Measurements from ENCODE around the gene RBPJL. TPM values are rescaled to one million over a fixed set of nuclear protein-coding genes. Genes with fewer than 3 reads are reported as not detected.
A peak's percentile ranks its signal among the peaks of the same experiment; 100 is the strongest.

RBPJL gene
- polyA plus RNA-seq, 1 experiment: not detected

GRCh38 chr20:45325371-45325770 is 18.7 kb downstream of the RBPJL start:
- CTCF ChIA-PET: interaction anchor here (0.6 to 2.5 kb wide), 5 partner anchors 10 to 112 kb away, joined by 3 to 16 read pairs (median 5); no protein-coding TSS in a partner anchor
- TF ChIP-seq, protein P1, sequence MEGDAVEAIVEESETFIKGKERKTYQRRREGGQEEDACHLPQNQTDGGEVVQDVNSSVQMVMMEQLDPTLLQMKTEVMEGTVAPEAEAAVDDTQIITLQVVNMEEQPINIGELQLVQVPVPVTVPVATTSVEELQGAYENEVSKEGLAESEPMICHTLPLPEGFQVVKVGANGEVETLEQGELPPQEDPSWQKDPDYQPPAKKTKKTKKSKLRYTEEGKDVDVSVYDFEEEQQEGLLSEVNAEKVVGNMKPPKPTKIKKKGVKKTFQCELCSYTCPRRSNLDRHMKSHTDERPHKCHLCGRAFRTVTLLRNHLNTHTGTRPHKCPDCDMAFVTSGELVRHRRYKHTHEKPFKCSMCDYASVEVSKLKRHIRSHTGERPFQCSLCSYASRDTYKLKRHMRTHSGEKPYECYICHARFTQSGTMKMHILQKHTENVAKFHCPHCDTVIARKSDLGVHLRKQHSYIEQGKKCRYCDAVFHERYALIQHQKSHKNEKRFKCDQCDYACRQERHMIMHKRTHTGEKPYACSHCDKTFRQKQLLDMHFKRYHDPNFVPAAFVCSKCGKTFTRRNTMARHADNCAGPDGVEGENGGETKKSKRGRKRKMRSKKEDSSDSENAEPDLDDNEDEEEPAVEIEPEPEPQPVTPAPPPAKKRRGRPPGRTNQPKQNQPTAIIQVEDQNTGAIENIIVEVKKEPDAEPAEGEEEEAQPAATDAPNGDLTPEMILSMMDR (IDR thresholded peaks at IDR 0.05; ENCODE audit: insufficient read depth, low read depth, low read length): no peak
- POLR2A ChIA-PET: no interaction called here
- Histone ChIP-seq H3K4me3 (ENCODE audit: low read depth, low read length) (no peak overlapping the region), H3K27me3 (ENCODE audit: control insufficient read depth, insufficient read depth, low read length) (no peaks in the 10 kb centered on the region), H3K36me3 (ENCODE audit: control insufficient read depth, insufficient read depth, low read length) (peaks cover 31% of the 10 kb centered on the region)
- DNase-seq (ENCODE audit: low read depth): no peak

- Histone ChIP-seq H3K36me3 (ENCODE audit: control insufficient read depth, insufficient read depth, low read length) (peaks cover 50% of the 10 kb centered on the region), H3K27me3 (ENCODE audit: control insufficient read depth, insufficient read depth, low read length) (no peaks in the 10 kb centered on the region), H3K4me3 (ENCODE audit: low read depth, low read length) (no peak overlapping the region)
- ChIA-PET CTCF (interaction anchor here (0.6 to 1.3 kb wide), 4 partner anchors 34 to 122 kb away, joined by 3 read pairs; partner anchors contain the start of gene SYS1), POLR2A (no interaction called here)
- TF ChIP-seq, protein P1 (IDR thresholded peaks at IDR 0.05; ENCODE audit: insufficient read depth, low read depth, low read length): no peak
- DNase-seq (ENCODE audit: low read depth): no peak
These were observed 21.8 kb downstream of the RBPJL start for GRCh38 chr20:45328451-45328850.

DNA sequence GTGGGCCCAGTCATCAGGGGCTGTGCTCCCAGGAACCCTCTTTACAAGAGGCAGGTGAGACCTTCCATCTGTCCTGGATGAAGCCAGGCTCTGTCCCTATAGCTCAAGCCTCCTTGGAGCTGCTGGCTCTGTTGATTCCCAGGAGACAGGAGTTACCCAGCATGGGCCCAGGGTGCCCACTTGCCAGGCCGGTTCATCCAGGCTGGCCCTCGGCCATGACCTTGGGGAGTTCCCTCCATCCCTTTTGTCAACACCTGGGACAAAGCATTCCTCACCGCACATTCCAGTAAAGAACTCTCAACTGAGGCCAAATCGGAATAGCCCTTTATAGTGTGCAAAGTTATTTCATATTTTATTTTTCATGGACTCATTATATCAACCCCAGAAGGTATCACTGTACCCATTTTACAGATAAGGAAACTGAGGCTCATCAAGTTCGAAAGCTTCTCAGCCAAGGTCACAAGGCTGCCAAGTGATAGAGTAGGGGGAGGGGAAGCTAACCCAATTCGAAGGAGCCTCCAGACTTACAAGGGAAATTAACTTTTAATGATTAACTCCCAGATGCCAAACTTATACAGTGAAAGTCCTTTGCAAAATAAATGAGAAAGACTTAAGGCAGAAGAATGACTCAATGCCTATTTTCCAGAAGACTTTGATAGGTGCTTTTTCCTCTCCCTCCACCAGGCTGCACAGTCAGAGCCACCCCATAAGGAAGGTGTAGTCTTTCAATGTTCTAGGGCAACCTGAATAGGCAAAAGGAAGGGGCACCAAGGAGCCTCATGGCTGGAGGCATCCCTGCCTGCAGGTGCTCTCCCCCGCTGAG is 23.1 kb downstream of the RBPJL start:
- no peaks in the 10 kb centered on the region for H3K27me3 ChIP-seq (ENCODE audit: control insufficient read depth, insufficient read depth, low read length)
- no peak for DNase-seq (ENCODE audit: low read depth)
- H3K4me3 ChIP-seq (ENCODE audit: low read depth, low read length): no peak overlapping the region
- ChIA-PET POLR2A (no interaction called here), CTCF (interaction anchor here (0.8 to 1.0 kb wide), 2 partner anchors 108 to 120 kb away, joined by 3 read pairs; no protein-coding TSS in a partner anchor)
- TF ChIP-seq, protein P1 (IDR thresholded peaks at IDR 0.05; ENCODE audit: insufficient read depth, low read depth, low read length): no peak
- peaks cover 50% of the 10 kb centered on the region for H3K36me3 ChIP-seq (ENCODE audit: control insufficient read depth, insufficient read depth, low read length)

DNA sequence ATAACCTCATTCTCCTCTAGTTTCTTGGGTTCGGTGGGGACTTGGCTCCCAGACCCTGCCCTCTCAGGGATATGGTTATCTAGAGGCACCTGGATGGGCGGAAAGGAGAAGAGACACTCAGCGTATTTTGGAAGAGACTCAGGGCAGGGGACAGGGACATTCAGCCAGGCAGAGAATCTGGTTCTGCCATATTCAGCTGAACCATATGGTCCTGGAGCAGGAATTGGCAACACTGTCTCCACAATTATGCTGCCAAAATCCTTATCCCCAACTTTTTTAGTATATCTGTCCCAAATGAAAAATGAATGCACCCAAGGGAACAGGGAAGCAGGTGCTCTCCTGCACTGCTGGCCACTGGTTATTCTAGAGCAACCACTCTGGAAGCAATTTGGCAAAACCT is 23.8 kb downstream of the RBPJL start:
- ChIA-PET POLR2A (no interaction called here), CTCF (no interaction called here)
- TF ChIP-seq, protein P1 (IDR thresholded peaks at IDR 0.05; ENCODE audit: insufficient read depth, low read depth, low read length): no peak
- Histone ChIP-seq H3K36me3 (ENCODE audit: control insufficient read depth, insufficient read depth, low read length) (peaks cover 50% of the 10 kb centered on the region), H3K4me3 (ENCODE audit: low read depth, low read length) (no peak overlapping the region), H3K27me3 (ENCODE audit: control insufficient read depth, insufficient read depth, low read length) (no peaks in the 10 kb centered on the region)
- DNase-seq (ENCODE audit: low read depth): no peak

DNA sequence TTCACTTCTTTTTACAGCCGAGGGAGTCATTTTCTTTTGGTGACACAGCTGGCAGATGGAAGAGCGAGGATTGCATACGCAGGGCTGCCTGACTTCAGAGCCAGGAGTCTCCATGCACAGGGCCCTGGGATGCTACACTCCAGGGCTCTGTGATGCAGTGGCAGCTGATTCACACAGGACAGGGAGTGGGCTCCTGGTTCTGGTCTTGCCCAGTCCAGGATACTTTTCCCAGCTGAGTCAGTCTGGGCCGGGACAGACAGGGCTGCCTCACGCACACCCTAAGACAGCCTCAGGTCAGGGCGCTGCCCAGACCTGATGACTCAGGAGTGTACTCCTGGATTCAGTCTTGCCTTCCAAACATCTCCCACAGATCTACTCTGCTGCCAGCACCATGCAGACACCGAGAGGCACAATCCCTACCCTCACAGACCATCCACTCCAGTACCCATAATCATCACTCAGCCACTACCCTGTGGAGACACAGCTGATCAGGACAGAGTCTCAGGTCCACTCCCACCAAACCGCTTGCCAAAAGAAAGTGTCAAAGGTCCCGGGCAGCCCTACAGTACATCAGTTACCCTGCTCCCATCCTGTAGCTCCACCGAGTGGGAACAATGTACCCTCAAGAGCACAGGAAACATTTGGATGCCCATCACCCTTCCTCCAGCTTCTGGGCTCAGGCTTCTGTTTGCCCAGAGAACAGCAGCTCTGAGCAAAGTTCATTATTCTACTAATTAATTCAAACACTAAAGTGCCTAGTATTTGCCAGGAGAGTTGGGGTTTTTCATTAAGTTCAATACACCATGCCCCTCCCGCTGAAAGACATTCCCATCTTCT is 30.1 kb downstream of the RBPJL start:
- ChIA-PET CTCF (interaction anchor here (0.6 to 3.4 kb wide), 12 partner anchors 11 to 435 kb away, joined by 3 to 27 read pairs (median 4); partner anchors contain the start of gene SYS1), POLR2A (interaction anchor here (1.0 to 2.1 kb wide), 2 partner anchors 10 kb away, joined by 3 to 8 read pairs; no protein-coding TSS in a partner anchor)
- Histone ChIP-seq H3K36me3 (ENCODE audit: control insufficient read depth, insufficient read depth, low read length) (peaks cover 30% of the 10 kb centered on the region), H3K27me3 (ENCODE audit: control insufficient read depth, insufficient read depth, low read length) (no peaks in the 10 kb centered on the region), H3K4me3 (ENCODE audit: low read depth, low read length) (no peak overlapping the region)
- DNase-seq (ENCODE audit: low read depth): peak; percentile 95
- TF ChIP-seq, protein P1 (IDR thresholded peaks at IDR 0.05; ENCODE audit: insufficient read depth, low read depth, low read length): no peak

Measured in BJ (cell line).